SK-N-SH treated with all-trans-retinoic acid at 6 μM for 48 hours (cell line): ENCODE results near the gene UBE3C.
A peak's percentile ranks its signal among the peaks of the same experiment; 100 is the strongest.

ENCODE experiments used
- ATAC-seq: fragments of 200-7000 bp; cut with Tn5 transposase; 3 replicates; pipeline ENCODE4 v1.9.1; 2020; ENCODE audit warnings: mild to moderate bottlenecking, moderate library complexity
- ARNTL ChIP-seq: fragments of 450-650 bp; formaldehyde crosslinking; IDR thresholded peaks from 2 replicates; pipeline ENCODE4 v1.5.0; 2020; ENCODE audit warnings: low read depth, mild to moderate bottlenecking, moderate library complexity, borderline replicate concordance
- BACH2 ChIP-seq: fragments of 250-450 bp; sonication (Bioruptor Pico); IDR thresholded peaks from 2 replicates; pipeline ENCODE4 v1.9.0; 2021; ENCODE audit warnings: mild to moderate bottlenecking, borderline replicate concordance
- CREB5 ChIP-seq: fragments of 250-450 bp; sonication (Bioruptor Pico); IDR thresholded peaks from 2 replicates; pipeline ENCODE4 v1.5.1; 2020; ENCODE audit warnings: low read depth, mild to moderate bottlenecking, moderate library complexity
- CSDC2 ChIP-seq: fragments of 250-450 bp; sonication (Bioruptor Pico); IDR thresholded peaks from 2 replicates; pipeline ENCODE4 v1.5.0; 2020; ENCODE audit warnings: mild to moderate bottlenecking, moderate library complexity
- CSRNP3 ChIP-seq: fragments of 250-450 bp; sonication (Bioruptor Pico); IDR thresholded peaks from 2 replicates; pipeline ENCODE4 v1.5.1; 2021; ENCODE audit warnings: mild to moderate bottlenecking, moderate library complexity
- ESRRG ChIP-seq: fragments of 250-450 bp; sonication (Bioruptor Pico); IDR thresholded peaks from 2 replicates; pipeline ENCODE4 v1.6.1; 2021; ENCODE audit warnings: mild to moderate bottlenecking
- GLIS3 ChIP-seq: fragments of 250-450 bp; sonication (Bioruptor Pico); IDR thresholded peaks from 2 replicates; pipeline ENCODE4 v1.5.0; 2020; ENCODE audit warnings: mild to moderate bottlenecking, moderate library complexity
- ISL1 ChIP-seq: fragments of 250-450 bp; sonication (Bioruptor Pico); IDR thresholded peaks from 2 replicates; pipeline ENCODE4 v2.1.2; 2022; ENCODE audit warnings: mild to moderate bottlenecking, moderate library complexity
- OSR1 ChIP-seq: fragments of 250-450 bp; sonication (Bioruptor Pico); IDR thresholded peaks from 2 replicates; pipeline ENCODE4 v1.8.0; 2022; ENCODE audit warnings: moderate library complexity, mild to moderate bottlenecking, inconsistent platforms
- PATZ1 ChIP-seq: fragments of 250-450 bp; sonication (Bioruptor Pico); IDR thresholded peaks from 2 replicates; pipeline ENCODE4 v1.8.0; 2020; ENCODE audit warnings: mild to moderate bottlenecking, moderate library complexity, borderline replicate concordance
- PPARA ChIP-seq: fragments of 250-450 bp; sonication (Bioruptor Pico); IDR thresholded peaks from 2 replicates; pipeline ENCODE4 v1.5.0; 2020; ENCODE audit warnings: mild to moderate bottlenecking, borderline replicate concordance
- RARB ChIP-seq: fragments of 250-450 bp; sonication (Bioruptor Pico); IDR thresholded peaks from 2 replicates; pipeline ENCODE4 v1.8.0; 2021; ENCODE audit warnings: mild to moderate bottlenecking, moderate library complexity
- SNAI2 ChIP-seq: fragments of 250-450 bp; sonication (Bioruptor Pico); IDR thresholded peaks from 2 replicates; pipeline ENCODE4 v1.5.0; 2020; ENCODE audit warnings: mild to moderate bottlenecking, moderate library complexity
- TCF4 ChIP-seq: fragments of 250-450 bp; sonication (Bioruptor Pico); IDR thresholded peaks from 2 replicates; pipeline ENCODE4 v1.8.0; 2021; ENCODE audit warnings: mild to moderate bottlenecking, moderate library complexity, borderline replicate concordance
- TOX ChIP-seq: fragments of 250-450 bp; sonication (Bioruptor Pico); IDR thresholded peaks from 2 replicates; pipeline ENCODE4 v1.8.0; 2021; ENCODE audit warnings: mild to moderate bottlenecking, moderate library complexity, borderline replicate concordance
- ZC3H10 ChIP-seq: fragments of 250-450 bp; sonication (Bioruptor Pico); IDR thresholded peaks from 2 replicates; pipeline ENCODE4 v1.5.1; 2021; ENCODE audit warnings: mild to moderate bottlenecking, moderate library complexity
- ZFP3 ChIP-seq: fragments of 250-450 bp; sonication (Bioruptor Pico); IDR thresholded peaks from 2 replicates; pipeline ENCODE4 v1.5.0; 2020; ENCODE audit warnings: mild to moderate bottlenecking, moderate library complexity
- ZFP30 ChIP-seq: fragments of 450-650 bp; formaldehyde crosslinking; IDR thresholded peaks from 2 replicates; pipeline ENCODE4 v1.5.0; 2022; ENCODE audit warnings: mild to moderate bottlenecking, moderate library complexity
- ZNF565 ChIP-seq: fragments of 450-650 bp; formaldehyde crosslinking; conservative IDR thresholded peaks from 2 replicates; pipeline ENCODE4 v1.5.0; 2020; ENCODE audit warnings: low read depth, mild to moderate bottlenecking, moderate library complexity
- ZNF70 ChIP-seq: fragments of 450-650 bp; formaldehyde crosslinking; IDR thresholded peaks from 2 replicates; pipeline ENCODE4 v1.5.0; 2020; ENCODE audit warnings: mild to moderate bottlenecking, moderate library complexity

Gene UBE3C

GRCh38 chr7:157220916-157221569 is 82.3 kb downstream of the UBE3C start:
- ATAC-seq: no peak
- TF ChIP-seq ARNTL: no peak
- no peak for TF ChIP-seq ZNF565 (CRISPR knock-in tag)
- TF ChIP-seq CSDC2 (CRISPR knock-in tag): no peak
- TF ChIP-seq ZNF70 (CRISPR knock-in tag): no peak
- no peak for TF ChIP-seq ISL1
- no peak for TF ChIP-seq CSRNP3
- TF ChIP-seq CREB5 (CRISPR knock-in tag): no peak
- no peak for TF ChIP-seq ZC3H10 (CRISPR knock-in tag)
- TF ChIP-seq PATZ1: no peak
- no peak for TF ChIP-seq GLIS3
- TF ChIP-seq BACH2 (CRISPR knock-in tag): no peak
- TF ChIP-seq SNAI2 (CRISPR knock-in tag): no peak
- TF ChIP-seq OSR1 (CRISPR knock-in tag): no peak
- no peak for TF ChIP-seq TOX (CRISPR knock-in tag)
- TF ChIP-seq ZFP3: no peak

GRCh38 chr7:157222687-157223086 is 84.0 kb downstream of the UBE3C start:
- TF ChIP-seq BACH2 (CRISPR knock-in tag) (no peak), TCF4 (CRISPR knock-in tag) (no peak)
- no peak for ATAC-seq

- no peak for TF ChIP-seq SNAI2 (CRISPR knock-in tag)
- peak; percentile 73; the same call in 1 of the 2 replicates for TF ChIP-seq ARNTL
- TF ChIP-seq ZFP30 (CRISPR knock-in tag): no peak
- TF ChIP-seq CSRNP3: no peak
- TF ChIP-seq PPARA: no peak
- TF ChIP-seq ZNF565 (CRISPR knock-in tag): no peak
- TF ChIP-seq ESRRG: no peak
- peak; percentile 51 for ATAC-seq
Measured at GRCh38 chr7:157224627-157225026, 85.9 kb downstream of the UBE3C start.

- no peak for TF ChIP-seq CSDC2 (CRISPR knock-in tag)
- TF ChIP-seq ZNF70 (CRISPR knock-in tag): no peak
- TF ChIP-seq TOX (CRISPR knock-in tag): no peak
- TF ChIP-seq ISL1: no peak
- no peak for TF ChIP-seq GLIS3
- no peak for TF ChIP-seq CREB5 (CRISPR knock-in tag)
- TF ChIP-seq TCF4 (CRISPR knock-in tag): no peak
- no peak for TF ChIP-seq ZC3H10 (CRISPR knock-in tag)
- TF ChIP-seq OSR1 (CRISPR knock-in tag): no peak
- no peak for TF ChIP-seq RARB (CRISPR knock-in tag)
- TF ChIP-seq ZFP3: no peak
- TF ChIP-seq, all 23 proteins: peak for 0
- ATAC-seq: peak; percentile 81
Measured at GRCh38 chr7:157228864-157229422, 90.2 kb downstream of the UBE3C start.
